Measurements from ENCODE around the gene NYAP2.

NYAP2 gene

DNA sequence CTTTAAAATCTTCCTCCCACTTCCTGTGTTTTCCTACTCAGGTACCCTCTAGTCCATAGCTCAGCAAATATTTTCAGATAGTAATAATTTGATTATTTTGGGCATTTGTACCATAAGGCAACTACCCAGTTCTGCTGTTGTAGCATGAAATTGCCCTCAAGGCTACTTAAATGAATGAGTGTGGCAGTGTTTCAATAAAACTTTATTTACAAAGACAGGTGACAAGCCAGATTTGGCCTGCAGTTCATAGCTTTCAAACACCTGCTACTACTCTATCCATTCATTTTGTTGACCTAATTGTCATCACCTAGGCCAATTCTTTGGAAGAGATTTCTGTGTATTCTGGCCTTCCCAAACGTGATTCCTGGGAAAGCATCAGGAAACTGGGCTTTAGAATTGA is 28.9 kb downstream of the NYAP2 start:
- DNase-seq (ENCODE audit: low read depth in 3 of 3, low spot score in 1 of 3), result no peak

GRCh38 chr2:225429717-225430116 is 30.2 kb downstream of the NYAP2 start:
- DNase-seq (ENCODE audit: low read depth in 3 of 3, low spot score in 1 of 3), result no peak

DNA sequence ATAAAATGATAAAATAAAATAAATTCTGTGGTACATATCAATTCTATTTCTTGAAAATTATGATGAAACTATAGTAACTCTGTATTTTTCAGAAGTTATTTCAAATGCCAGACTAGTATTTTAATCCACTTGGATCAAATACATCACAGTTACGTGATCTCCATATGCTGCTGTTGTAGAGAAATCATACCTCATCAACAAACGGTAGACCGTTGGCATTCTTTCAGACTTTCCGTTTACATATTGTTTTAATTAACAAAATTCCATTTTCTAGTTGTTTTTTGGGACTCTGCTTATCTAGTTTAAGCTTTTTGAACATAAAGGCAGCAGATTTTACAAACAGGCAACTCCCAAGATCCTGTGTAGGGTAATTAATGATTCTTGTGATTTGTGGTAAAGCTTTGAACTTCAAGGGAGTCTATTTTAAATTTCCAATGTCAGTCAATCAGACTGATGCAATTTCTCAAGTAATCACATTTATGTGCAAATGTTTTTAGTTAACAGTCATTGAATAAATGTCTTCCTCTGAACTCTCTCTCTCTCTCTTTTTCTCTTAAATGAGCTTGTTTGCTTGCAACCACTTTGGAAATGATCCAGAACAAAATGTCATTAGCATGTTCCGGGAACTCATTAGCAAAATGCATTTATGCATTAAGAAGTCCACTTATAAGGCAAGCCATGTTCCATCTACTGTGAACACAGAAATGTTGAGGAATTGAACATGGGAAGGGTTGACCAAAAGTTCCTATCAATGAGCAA is 31.8 kb downstream of the NYAP2 start:
- no peak for DNase-seq (ENCODE audit: low read depth in 3 of 3, low spot score in 1 of 3)

DNA sequence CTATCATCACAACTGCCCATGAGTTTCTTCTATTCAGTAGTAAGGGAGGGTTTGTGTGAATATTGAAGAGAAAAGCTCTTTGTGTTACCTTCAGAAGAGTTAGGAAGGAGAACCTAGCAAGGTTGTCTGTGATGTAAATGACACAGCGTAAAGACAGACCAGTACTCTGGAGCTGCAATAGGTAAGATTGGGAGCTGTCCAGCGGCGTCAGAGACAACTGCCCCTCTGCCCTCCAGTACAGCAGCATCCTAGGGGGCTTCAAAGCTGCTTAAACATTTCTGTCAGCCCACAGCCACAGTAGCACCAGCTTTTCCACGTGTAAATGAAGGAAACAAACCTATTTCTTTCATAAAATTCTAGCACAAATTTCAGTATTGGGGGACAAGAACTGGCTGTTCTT is 34.5 kb downstream of the NYAP2 start:
- no peak for DNase-seq (ENCODE audit: low read depth in 3 of 3, low spot score in 1 of 3)

GRCh38 chr2:225437319-225437718 is 37.8 kb downstream of the NYAP2 start:
- no peak for DNase-seq (ENCODE audit: low read depth in 3 of 3, low spot score in 1 of 3)

DNA sequence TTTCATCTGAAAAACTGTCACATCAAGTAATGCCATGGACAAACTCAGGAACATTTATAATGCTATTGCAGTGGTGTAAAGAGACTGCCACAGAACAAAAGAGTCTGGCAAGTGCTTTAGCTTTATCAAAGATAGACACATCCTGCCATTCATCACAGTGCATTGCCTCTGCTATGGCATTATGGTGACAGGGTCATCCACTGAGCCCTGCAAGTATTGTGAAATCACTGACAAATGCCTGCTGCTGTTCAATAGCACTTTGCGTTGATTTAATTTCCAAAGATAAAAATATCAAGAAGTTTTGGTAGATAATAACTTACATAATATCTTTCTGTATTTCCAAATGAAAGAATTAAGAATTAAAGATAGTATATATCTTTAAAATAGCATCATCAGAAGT is 38.7 kb downstream of the NYAP2 start:
- no peak for DNase-seq (ENCODE audit: low read depth in 3 of 3, low spot score in 1 of 3)

DNA sequence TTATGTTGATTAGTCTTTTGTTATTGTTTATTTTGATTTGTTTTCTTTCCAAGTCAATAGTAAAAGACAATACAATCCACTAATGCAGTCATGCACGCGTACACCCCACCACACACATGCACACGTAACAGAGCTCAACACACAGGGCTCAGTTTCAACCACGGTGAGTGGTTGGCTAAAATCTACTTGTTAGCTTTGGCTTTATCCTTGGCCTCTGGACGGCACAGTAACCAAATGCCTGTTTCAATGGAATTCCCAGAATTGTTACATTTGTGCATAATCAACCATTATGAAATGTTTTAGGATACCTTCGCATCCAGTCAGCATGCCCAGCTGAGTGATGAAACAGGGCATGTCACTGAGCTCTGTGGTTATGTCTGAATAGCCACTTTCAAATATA is 53.2 kb downstream of the NYAP2 start:
- DNase-seq (ENCODE audit: low read depth in 3 of 3, low spot score in 1 of 3), result no peak

GRCh38 chr2:225454412-225454811 is 54.9 kb downstream of the NYAP2 start:
- no peak for DNase-seq (ENCODE audit: low read depth in 3 of 3, low spot score in 1 of 3)

DNA sequence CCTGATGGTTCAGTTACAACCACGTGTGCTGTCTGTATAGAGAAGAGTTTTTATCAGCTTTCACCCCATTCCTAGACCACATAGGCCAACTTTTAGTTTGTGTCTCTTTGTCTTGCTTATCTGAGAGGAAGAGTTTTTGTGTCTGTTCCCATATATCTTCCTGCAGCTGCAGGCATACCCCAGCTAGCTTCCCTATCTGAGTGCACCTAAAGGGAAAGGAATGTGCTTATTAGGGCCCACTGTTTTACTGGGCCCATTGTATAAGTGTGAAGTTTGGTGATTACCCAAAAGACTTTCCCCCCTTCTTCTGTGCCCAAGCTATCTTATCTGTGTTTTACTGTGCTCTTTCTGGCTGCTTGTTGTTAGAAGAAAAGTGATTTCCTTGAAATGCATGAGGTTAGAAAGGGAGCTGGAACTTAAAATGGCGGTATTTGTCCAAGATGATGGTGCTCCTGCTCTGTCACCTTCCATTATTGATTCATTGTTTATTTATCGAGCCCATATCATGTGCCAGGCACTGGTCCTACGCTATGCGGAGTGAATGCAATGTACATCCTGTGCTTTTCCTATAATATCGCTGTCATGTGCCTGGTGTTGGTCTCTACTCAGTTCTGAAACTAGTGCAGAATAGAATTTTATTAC is 57.2 kb downstream of the NYAP2 start:
- no peak for DNase-seq (ENCODE audit: low read depth in 3 of 3, low spot score in 1 of 3)

DNA sequence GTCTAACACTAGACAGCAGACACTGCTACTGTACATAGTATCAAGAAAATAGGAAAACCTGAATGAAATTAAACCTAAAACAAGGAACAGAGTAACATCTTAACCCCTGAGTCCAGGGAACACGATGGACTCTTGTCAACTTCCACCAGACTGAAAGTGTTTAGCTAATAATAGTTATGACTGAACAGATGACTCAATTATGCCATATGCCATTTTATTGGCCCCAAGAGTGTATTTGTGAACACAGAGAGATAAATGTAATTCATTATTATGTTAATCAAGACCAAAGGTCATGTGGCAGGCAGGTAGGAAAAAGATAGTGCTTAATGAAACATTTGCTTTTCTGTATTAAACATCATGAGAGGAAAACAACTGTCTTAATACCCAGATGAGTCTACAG is 58.0 kb downstream of the NYAP2 start:
- no peak for DNase-seq (ENCODE audit: low read depth in 3 of 3, low spot score in 1 of 3)

DNA sequence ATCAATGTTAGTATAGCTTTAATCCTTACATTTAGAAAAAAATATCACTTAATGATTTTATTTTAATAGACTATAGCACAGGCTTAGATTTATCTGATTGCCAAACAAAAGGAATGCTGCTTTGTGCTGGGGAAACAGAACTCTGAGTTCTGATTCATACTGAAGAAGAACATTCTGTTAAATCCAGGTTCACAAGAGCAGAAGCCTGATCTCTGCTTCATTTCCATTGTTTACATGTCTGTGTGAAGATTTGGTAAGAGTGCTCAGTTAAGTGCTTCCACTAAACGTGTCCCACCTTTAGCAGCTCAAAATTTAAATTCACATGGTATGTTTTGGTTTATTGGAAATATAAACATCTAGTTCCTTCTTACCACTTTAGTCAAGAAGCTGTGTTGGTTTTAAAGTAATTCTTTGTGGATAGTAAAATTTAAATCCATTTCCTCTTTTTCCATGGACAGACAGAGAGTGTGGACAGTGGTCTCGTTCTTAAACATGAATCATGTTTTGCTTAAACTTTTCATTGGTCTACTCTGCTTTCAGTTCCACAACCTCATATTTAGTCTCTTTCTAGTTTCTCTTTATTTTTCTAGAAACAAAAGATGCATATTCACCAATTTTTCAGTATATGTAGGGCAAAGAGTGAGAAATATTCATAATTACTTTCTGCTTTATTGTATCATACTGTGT is 59.1 kb downstream of the NYAP2 start:
- DNase-seq (ENCODE audit: low read depth in 3 of 3, low spot score in 1 of 3), result no peak

DNA sequence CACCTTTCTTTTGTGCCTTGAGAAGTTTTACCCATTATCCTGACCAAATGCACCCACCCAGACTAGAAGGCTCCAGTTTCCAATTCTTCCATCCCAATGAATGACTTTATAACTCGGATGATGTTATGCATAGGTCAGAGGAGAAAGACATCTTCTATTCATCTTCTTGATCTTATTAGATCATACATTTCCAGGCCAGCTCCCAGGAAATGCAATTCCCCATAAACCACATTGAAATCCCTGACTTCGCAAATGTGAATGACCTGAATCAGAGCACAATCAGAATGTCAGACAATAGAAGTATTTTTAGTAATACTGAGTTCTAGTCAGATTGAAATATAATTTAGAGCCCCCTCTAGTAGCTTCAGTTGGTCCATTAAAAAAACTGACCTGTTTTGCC is 62.9 kb downstream of the NYAP2 start:
- no peak for DNase-seq (ENCODE audit: low read depth in 3 of 3, low spot score in 1 of 3)

DNA sequence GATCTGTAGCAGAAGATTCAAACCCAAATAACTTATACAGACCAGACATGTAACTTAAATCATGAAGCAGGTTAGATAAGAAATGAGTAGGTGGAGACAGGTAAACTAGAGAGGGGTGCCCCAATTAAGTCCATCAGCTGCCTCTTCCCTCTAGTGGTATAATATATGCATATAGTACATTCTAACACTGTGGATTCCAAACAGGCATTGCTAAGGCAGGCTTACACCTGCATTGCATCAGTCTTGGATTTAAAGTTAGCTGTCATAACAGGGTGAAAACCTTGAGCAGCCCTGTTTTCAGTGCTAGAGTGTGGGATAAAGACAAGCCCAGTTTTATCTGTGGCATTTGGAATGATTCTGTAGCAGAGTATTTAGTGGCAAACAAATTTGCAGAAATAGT is 63.4 kb downstream of the NYAP2 start:
- DNase-seq (ENCODE audit: low read depth in 3 of 3, low spot score in 1 of 3), result no peak

- DNase-seq (ENCODE audit: low read depth in 3 of 3, low spot score in 1 of 3), result no peak
Measured at GRCh38 chr2:225463449-225463848, 63.9 kb downstream of the NYAP2 start.

DNA sequence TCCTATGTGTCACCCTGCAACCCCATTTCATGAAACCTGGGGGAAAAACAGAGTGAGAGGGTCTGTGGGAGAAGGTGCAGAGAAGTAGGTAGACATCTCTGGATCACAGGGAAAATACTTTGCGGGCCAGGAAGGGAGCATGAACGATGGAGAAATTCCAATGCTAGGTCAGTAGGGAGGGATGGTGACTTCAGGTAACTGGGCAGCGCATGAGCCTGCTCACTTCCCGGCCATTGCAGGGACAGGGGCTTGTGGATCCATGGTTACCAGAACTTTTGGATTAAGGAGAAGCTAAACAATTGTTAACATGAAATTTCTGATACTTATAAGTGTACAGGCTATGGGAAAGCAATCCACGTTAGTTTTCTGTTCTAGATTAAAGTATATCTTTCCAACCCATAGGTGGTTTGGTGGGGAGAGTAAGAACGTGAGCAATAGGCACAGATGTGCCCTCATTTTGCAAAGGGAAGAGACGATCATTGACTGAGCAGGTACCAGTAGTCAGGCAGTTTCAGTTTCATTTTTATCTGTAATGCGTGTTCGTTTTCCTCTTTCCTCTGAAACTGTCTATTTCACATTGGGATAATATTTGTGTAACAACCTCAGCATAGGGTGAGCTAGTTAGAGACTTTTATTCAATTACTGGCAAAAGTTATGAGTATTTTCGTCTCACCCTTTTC is 65.0 kb downstream of the NYAP2 start:
- DNase-seq (ENCODE audit: low read depth in 3 of 3, low spot score in 1 of 3), result no peak

GRCh38 chr2:225465827-225466226 is 66.3 kb downstream of the NYAP2 start:
- no peak for DNase-seq (ENCODE audit: low read depth in 3 of 3, low spot score in 1 of 3)

DNA sequence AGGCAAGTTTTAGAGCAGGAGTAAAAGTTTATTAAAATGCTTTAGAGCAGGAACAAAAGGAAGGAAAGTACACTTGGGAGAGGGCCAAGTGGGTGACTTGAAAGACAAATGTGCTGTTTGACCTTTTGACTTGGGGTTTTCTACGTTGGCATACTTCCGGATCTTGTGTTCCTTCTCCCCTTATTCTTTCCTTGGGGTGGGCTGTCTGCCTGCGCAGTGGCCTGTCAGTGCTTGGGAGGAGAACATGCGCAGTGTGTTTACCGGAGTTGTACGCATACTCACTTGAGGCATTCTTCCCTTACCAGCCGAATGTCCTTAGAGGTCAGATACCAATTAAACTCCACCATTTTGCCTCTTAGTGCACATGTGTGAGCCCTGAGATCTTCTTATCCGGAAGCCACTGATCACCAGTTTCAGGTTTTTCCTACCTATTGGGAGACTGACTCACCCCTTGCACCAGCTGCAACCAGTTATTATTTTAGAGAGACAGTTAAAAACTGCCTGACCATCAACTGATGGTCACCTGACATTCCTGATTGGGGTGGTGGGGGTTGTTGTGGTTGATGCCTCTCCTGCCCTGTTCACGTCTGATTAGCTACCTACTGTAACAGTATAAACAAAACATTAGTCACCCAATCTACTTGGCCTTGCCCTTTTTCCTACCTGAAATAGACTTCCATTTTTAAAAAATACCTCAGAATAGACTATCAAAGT is 67.5 kb downstream of the NYAP2 start:
- no peak for DNase-seq (ENCODE audit: low read depth in 3 of 3, low spot score in 1 of 3)

GRCh38 chr2:225468131-225468530 is 68.6 kb downstream of the NYAP2 start:
- DNase-seq (ENCODE audit: low read depth in 3 of 3, low spot score in 1 of 3), result no peak

DNA sequence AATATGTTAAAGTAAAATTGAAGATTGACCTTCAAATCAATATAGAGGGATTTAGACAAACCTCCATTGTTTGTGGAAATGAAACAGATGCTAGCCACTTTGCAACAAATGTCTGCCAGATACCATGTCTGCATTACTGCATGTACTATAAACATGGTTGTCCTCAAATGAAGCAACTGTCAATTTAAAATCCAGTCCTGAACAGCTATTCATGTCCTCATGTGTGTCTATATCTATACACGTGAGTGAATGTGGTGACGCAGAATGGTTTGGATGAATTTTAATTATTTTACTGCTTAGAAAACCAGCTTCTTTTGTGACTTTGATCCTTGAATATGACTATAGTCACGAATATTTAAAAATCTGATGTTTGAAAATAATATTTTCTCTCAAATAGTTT is 71.5 kb downstream of the NYAP2 start:
- no peak for DNase-seq (ENCODE audit: low read depth in 3 of 3, low spot score in 1 of 3)

- no peak for DNase-seq (ENCODE audit: low read depth in 3 of 3, low spot score in 1 of 3)
Measured at GRCh38 chr2:225471482-225471881, 72.0 kb downstream of the NYAP2 start.

DNA sequence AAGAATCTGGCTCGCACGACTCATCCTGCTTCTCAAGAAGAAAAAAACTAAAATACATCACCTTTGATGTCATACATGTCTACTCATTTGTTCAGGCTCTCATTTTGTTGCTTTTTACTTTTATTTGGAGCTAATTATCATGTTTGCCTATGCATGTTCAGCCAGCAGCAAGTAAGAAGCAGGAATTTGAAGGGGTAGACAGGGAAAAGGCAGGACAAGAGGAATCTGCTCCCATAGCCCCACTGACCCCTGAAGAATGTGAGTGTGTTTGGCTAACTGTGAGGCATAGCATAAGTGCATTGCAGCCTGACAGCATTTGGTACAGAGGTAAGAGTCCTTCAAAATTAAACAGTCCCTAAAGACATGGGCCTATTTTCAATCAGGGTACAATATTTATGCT is 72.7 kb downstream of the NYAP2 start:
- no peak for DNase-seq (ENCODE audit: low read depth in 3 of 3, low spot score in 1 of 3)
